H1 (cell line): ENCODE results near the gene KISS1R. TPM values are rescaled to one million over a fixed set of nuclear protein-coding genes. Genes with fewer than 3 reads are reported as not detected.

Source experiments
- KDM4A ChIP-seq: IDR thresholded peaks from one replicate; pipeline ENCODE4 v1.7.1; 2012; ENCODE audit warnings: low read depth, mild to moderate bottlenecking, moderate library complexity, low read length, inconsistent platforms; ENCODE audit not compliant: severe bottlenecking
- SIX5 ChIP-seq: IDR thresholded peaks from 2 replicates; pipeline ENCODE4 v1.6.1; 2011; ENCODE audit warnings: mild to moderate bottlenecking, low read depth, low read length
- ZNF274 ChIP-seq: IDR thresholded peaks from 2 replicates; pipeline ENCODE4 v1.7.0; 2012; ENCODE audit warnings: low read length, borderline replicate concordance; ENCODE audit errors: extremely low read depth
- polyA plus RNA-seq, 7 experiments: library from polyadenylated mRNA; depleted of rRNA in 3 of 7; stranded (reverse) in 5 of 7; unstranded in 2 of 7; fragments of >200 nt in 5 of 7; fragments of 200-250 nt in 2 of 7; gene quantifications; 1 replicate in 5 of 7; 2 replicates in 1 of 7; 4 replicates in 1 of 7; pipeline versions ENCODE4 v1.2.1 to v1.2.3, GENCODE V29; 2011 to 2013; ENCODE audit warnings: missing spikeins in 2 of 7, mixed read lengths in 2 of 7
- total RNA-seq: library from RNA; stranded (reverse); fragmentation: NEBNext Ultra II Directional; extraction: Animal tissue kit (Norgen Biotek cat#: 25700); gene quantifications from 2 replicates; pipeline ENCODE4 v1.2.1, GENCODE V29; 2021
- TF ChIP-seq, protein P1 (sequence below): fragments of 300-600 bp; sonication (generic); IDR thresholded peaks from 2 replicates; pipeline ENCODE4 v1.7.1; 2012; ENCODE audit warnings: low read length, moderate library complexity, mild to moderate bottlenecking, inconsistent platforms; ENCODE audit not compliant: insufficient replicate concordance
- TF ChIP-seq, protein P2 (sequence below): IDR thresholded peaks from 2 replicates; pipeline ENCODE4 v1.6.1; 2011; ENCODE audit warnings: low read length, improper control_type of control experiment
- TF ChIP-seq, protein P3 (sequence below): IDR thresholded peaks from 2 replicates; pipeline ENCODE4 v1.6.1; 2012; ENCODE audit warnings: low read length, inconsistent platforms

KISS1R gene
- total and polyA plus RNA-seq, 2 of the 8 experiments (the other 6 are each of a cell fraction or from before 2014, with no cell fraction given), result 2.3 to 2.7 TPM

DNA sequence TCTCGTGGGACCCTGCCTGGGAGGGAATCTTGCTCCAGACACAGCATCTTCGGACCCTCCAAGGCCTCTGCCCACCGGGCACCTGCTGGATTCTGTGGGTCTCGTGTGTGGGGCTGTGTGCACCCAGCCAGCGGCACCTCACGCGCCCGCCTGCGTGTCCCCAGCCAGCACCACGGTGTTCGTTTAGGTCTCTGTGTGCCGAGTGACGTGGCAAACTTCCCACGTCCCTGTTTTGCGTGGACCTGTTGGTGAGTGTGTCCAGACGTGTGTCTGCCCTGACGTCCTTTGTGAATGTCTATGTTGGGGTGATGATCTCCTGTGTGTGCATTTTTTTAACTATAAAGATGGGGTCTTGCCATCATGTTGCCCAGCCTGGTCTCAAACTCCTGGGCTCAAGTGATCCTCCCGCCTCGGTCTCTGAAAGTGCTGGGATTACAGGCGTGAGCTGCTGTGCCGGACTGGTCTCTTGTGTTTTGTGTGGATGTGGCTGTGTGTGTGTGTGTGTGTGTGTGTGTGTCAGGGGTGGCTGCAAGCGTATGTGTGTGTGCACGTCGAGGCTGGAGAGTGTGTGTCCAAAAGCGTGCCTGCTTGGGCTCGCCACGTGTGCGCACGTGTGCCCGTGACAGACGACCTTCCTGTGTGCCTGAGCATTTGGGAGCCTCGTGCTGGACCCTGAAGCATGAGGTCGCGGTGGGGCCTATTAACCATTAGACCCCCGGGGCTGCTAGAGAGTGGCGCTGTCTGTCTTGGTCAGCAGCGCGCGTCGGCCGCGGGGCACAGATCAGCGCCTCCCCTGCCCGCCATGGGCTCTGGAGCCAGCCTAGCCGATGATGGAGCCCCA, 24.4 kb downstream of the KISS1R start (continued):
- TF ChIP-seq, protein P1, sequence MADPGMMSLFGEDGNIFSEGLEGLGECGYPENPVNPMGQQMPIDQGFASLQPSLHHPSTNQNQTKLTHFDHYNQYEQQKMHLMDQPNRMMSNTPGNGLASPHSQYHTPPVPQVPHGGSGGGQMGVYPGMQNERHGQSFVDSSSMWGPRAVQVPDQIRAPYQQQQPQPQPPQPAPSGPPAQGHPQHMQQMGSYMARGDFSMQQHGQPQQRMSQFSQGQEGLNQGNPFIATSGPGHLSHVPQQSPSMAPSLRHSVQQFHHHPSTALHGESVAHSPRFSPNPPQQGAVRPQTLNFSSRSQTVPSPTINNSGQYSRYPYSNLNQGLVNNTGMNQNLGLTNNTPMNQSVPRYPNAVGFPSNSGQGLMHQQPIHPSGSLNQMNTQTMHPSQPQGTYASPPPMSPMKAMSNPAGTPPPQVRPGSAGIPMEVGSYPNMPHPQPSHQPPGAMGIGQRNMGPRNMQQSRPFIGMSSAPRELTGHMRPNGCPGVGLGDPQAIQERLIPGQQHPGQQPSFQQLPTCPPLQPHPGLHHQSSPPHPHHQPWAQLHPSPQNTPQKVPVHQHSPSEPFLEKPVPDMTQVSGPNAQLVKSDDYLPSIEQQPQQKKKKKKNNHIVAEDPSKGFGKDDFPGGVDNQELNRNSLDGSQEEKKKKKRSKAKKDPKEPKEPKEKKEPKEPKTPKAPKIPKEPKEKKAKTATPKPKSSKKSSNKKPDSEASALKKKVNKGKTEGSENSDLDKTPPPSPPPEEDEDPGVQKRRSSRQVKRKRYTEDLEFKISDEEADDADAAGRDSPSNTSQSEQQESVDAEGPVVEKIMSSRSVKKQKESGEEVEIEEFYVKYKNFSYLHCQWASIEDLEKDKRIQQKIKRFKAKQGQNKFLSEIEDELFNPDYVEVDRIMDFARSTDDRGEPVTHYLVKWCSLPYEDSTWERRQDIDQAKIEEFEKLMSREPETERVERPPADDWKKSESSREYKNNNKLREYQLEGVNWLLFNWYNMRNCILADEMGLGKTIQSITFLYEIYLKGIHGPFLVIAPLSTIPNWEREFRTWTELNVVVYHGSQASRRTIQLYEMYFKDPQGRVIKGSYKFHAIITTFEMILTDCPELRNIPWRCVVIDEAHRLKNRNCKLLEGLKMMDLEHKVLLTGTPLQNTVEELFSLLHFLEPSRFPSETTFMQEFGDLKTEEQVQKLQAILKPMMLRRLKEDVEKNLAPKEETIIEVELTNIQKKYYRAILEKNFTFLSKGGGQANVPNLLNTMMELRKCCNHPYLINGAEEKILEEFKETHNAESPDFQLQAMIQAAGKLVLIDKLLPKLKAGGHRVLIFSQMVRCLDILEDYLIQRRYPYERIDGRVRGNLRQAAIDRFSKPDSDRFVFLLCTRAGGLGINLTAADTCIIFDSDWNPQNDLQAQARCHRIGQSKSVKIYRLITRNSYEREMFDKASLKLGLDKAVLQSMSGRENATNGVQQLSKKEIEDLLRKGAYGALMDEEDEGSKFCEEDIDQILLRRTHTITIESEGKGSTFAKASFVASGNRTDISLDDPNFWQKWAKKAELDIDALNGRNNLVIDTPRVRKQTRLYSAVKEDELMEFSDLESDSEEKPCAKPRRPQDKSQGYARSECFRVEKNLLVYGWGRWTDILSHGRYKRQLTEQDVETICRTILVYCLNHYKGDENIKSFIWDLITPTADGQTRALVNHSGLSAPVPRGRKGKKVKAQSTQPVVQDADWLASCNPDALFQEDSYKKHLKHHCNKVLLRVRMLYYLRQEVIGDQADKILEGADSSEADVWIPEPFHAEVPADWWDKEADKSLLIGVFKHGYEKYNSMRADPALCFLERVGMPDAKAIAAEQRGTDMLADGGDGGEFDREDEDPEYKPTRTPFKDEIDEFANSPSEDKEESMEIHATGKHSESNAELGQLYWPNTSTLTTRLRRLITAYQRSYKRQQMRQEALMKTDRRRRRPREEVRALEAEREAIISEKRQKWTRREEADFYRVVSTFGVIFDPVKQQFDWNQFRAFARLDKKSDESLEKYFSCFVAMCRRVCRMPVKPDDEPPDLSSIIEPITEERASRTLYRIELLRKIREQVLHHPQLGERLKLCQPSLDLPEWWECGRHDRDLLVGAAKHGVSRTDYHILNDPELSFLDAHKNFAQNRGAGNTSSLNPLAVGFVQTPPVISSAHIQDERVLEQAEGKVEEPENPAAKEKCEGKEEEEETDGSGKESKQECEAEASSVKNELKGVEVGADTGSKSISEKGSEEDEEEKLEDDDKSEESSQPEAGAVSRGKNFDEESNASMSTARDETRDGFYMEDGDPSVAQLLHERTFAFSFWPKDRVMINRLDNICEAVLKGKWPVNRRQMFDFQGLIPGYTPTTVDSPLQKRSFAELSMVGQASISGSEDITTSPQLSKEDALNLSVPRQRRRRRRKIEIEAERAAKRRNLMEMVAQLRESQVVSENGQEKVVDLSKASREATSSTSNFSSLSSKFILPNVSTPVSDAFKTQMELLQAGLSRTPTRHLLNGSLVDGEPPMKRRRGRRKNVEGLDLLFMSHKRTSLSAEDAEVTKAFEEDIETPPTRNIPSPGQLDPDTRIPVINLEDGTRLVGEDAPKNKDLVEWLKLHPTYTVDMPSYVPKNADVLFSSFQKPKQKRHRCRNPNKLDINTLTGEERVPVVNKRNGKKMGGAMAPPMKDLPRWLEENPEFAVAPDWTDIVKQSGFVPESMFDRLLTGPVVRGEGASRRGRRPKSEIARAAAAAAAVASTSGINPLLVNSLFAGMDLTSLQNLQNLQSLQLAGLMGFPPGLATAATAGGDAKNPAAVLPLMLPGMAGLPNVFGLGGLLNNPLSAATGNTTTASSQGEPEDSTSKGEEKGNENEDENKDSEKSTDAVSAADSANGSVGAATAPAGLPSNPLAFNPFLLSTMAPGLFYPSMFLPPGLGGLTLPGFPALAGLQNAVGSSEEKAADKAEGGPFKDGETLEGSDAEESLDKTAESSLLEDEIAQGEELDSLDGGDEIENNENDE, result no peak
- TF ChIP-seq, protein P2, sequence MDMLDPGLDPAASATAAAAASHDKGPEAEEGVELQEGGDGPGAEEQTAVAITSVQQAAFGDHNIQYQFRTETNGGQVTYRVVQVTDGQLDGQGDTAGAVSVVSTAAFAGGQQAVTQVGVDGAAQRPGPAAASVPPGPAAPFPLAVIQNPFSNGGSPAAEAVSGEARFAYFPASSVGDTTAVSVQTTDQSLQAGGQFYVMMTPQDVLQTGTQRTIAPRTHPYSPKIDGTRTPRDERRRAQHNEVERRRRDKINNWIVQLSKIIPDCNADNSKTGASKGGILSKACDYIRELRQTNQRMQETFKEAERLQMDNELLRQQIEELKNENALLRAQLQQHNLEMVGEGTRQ, result no peak
- TF ChIP-seq SIX5 (no peak), KDM4A (no peak), ZNF274 (no peak)
- TF ChIP-seq, protein P3, sequence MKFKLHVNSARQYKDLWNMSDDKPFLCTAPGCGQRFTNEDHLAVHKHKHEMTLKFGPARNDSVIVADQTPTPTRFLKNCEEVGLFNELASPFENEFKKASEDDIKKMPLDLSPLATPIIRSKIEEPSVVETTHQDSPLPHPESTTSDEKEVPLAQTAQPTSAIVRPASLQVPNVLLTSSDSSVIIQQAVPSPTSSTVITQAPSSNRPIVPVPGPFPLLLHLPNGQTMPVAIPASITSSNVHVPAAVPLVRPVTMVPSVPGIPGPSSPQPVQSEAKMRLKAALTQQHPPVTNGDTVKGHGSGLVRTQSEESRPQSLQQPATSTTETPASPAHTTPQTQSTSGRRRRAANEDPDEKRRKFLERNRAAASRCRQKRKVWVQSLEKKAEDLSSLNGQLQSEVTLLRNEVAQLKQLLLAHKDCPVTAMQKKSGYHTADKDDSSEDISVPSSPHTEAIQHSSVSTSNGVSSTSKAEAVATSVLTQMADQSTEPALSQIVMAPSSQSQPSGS, result no peak
- TF ChIP-seq, all 59 proteins: peak for 0
